HuH-7 (cell line): Measurements from ENCODE around the gene RPS6KB2.
"Not testable (repeated sequence)": the region's sequence is repeated elsewhere in the genome, so short reads cannot be mapped to it uniquely, and the experiment has no call there.

ENCODE experiments used
- DNase-seq: peaks from one replicate; pipeline ENCODE4 v3.0.0; 2011; ENCODE audit warnings: low spot score

The RPS6KB2 gene

GRCh38 chr11:67410984-67411784 is 17.1 kb upstream of the RPS6KB2 start:
- no peak for DNase-seq

DNA sequence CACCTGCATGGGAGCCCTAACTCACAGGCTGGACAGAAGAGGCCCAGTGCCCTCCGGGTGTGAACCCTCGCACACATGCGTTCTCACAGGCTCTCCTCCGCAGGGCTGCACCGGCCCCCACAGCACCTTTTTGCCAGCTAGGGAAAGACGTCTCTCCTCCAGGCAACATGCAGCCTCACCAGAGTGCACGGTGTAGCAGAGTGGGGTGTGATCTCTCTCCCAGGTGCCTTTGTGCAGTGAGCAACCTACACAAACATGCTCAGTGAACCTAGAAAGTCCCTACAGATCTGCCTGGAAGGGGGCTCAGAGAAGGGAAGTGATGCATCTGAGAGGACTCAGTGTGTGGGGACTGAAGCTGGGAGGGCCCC is 16.5 kb upstream of the RPS6KB2 start:
- no peak for DNase-seq

DNA sequence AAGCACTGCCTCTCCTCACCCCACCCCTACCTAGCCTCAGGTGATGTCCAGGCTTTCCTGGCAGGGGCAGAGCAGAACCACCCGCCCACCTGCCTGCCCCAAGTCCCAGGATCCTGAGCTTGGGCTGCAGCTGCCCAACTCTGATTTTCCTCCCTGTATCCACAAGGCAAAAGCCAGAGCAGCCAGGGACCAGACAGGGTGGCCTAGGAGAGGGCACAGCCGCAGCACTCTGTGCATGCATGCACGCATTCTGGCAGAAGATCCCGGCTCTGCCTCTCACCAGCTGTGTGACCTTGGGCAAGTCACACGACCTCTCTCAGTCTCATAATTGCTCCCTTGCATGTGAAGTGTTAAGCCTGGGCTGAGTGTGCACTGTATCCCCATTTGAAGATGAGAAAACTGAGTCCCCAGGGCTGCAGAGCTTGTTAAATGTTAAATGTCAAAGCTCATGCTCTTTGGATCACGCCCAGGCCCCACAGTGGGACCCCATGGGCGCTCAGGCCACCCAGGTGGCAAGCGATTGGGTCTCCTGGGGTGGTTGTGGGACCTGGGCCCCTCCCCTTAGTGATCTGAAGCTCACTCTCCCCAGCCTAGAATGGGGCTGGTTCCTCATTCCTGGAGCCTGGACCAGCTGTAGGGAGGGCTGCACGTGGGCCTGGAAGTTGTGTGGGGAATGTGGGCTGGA is 15.7 kb upstream of the RPS6KB2 start:
- DNase-seq = no peak

- DNase-seq = no peak
These were observed 14.9 kb upstream of the RPS6KB2 start for GRCh38 chr11:67413266-67413849.

GRCh38 chr11:67415501-67416304 is 12.6 kb upstream of the RPS6KB2 start, which contains the start of gene CARNS1:
CARNS1 (plus strand) TSS chr11:67415678; CDS start chr11:67416200, 522 bp downstream.
- no peak for DNase-seq

GRCh38 chr11:67416416-67417335 is 11.6 kb upstream of the RPS6KB2 start:
- DNase-seq = no peak

DNA sequence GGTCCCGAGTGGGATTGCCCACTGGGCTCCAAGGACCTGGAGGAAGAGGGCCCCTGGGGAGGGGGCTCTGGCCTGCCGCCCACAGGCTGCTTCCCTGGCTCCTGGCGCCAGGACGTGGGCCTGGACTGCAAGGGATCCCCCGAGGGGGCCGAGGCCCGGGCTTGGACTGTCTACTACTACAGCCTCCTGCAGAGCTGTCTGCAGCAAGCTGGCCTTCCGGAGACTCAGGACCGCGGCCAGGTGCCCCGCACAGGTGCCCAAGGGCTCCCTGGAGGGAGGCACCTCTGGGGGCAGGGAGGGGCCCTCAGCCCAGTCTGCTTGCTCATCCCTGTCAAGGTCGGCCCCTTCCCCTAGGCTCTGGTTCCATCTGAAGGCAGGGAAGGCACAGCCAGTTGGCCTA is 10.9 kb upstream of the RPS6KB2 start:
- no peak for DNase-seq

DNA sequence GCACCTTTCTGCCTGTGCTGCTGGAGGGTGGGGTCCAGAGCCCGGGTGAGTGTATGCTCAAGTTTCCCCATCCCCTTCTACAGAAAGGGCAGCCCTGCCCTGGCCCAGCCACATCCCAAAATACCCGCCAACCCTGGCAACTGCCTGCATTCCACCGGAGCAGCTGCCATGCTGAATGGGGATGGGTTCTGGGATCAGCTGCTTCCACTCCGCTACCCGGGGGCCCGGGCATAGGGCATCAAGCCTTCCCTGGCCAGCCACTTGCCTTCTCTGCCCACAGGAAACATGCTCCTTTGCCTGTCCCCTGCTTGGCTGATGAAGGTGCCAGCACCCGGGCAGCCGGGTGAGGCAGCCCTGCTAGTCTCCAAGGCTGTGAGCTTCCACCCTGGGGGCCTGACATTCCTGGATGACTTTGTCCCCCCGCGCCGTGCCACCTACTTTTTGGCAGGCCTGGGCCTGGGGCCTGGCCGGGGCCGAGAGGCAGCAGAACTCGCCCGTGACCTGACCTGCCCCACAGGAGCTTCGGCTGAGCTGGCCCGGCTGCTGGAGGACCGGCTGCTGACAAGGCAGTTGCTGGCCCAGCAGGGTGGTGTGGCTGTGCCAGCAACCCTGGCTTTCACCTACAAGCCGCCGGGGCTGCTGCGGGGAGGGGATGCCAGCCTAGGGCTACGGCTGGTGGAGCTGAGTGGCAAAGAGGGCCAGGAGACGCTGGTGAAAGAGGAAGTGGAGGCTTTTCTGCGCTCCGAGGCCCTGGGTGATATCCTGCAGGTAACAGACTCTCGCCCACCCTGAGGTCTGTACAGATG is 9.6 kb upstream of the RPS6KB2 start:
- no peak for DNase-seq

- DNase-seq = no peak
These were observed 8.8 kb upstream of the RPS6KB2 start for GRCh38 chr11:67419325-67420049.

GRCh38 chr11:67420147-67420645 is 8.1 kb upstream of the RPS6KB2 start:
- no peak for DNase-seq

DNA sequence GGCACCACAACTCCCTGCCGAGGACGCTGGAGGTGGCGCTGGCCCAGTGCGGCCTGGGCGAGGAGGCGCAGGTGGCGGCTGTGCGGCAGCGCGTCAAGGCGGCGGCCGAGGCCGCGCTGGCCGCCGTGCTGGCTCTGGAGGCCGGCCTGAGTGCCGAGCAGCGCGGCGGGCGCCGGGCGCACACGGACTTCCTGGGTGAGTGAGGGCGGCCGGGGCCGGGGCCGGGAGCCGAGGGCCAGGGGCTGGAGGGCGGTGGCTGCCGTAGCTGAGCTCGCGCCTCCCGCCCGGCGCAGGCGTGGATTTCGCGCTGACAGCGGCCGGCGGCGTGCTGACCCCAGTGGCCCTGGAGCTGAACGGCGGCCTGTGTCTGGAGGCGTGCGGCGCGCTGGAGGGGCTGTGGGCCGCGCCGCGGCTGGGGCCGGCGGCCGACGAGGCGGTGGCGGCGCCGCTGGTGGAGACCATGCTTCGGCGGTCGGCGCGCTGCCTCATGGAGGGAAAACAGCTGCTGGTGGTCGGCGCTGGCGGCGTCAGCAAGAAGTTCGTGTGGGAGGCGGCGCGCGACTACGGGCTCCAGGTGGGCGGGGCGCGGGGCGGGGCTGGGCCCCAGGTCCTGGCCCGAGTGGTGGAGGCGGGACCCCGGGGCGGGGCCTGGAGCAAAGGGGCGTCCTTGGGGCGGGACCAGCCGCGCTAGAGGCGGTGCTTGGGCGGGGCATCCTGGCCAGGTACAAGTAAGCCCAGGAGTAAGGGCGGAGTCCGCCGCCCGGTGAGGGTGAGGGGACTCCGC is 7.5 kb upstream of the RPS6KB2 start:
- peak; percentile 100 for DNase-seq

DNA sequence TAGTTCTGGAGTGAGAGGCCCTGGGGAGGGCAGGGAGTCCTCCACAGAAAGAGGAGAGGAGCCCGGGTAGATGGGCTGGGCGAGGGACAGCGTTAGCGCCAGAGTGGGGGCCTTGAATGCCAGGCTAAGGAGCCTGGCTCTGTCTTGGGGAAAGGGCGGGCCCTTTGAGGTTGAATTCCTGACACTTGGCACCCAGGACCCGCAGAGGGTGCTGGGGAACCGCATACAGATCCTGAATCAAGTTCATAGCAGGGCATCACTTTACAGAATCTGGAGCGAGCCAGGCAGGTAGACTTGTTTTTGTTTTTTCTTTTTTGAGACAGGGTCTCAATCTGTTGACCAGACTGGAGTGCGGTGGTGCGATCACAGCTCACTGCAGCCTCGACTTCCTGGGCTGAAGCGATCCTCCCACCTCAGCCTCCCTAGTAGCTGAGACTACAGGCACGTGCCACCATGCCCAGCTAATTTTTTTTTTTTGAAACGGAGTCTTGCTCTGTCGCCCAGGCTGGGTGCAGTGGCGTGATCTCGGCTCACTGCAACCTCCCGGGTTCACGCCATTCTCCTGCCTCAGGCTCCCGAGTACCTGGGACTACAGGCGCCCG is 6.8 kb upstream of the RPS6KB2 start:
- DNase-seq = no peak

DNA sequence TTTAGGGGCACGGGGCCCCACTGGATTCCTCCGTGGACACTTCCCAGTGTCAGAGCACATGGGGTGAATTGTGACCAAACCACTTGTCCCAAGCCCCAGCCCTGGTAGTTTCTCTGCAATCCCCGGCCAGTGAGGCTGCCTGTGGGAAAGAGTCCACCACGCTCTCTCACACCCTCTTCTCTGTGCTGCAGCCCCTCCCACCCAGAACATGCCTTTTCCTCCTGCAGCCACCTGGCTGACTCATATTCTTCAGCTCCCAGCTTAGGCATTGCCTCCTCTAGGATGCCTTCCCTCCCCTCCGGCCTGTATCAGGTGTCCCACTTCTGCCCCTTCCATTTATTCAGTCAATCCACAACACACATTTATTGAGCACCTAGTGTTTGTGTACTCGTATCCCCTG is 5.4 kb upstream of the RPS6KB2 start:
- DNase-seq = no peak

- no peak for DNase-seq
These were observed 4.8 kb upstream of the RPS6KB2 start for GRCh38 chr11:67423466-67423865.

DNA sequence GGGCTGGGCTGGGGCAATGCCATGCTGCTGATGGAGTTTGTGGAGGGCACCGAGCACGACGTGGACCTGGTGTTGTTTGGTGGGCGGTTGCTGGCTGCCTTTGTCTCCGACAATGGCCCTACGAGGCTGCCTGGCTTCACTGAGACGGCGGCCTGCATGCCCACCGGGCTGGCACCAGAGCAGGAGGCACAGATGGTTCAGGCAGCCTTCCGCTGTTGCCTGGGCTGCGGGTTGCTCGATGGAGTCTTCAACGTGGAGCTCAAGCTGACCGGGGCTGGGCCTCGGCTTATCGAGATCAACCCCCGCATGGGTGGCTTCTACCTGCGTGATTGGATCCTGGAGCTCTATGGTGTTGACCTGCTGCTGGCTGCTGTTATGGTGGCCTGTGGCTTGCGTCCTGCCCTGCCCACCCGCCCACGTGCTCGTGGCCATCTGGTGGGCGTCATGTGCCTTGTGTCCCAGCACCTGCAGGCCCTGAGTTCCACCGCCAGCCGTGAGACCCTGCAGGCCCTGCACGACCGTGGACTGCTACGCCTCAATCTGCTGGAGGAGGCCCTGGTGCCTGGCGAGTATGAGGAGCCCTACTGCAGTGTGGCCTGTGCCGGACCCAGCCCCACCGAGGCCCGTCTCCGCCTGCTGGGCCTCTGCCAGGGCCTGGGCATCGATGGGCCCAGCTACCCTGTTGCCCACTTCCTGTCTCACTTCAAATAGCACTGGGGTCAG is 4.2 kb upstream of the RPS6KB2 start:
- no peak for DNase-seq

DNA sequence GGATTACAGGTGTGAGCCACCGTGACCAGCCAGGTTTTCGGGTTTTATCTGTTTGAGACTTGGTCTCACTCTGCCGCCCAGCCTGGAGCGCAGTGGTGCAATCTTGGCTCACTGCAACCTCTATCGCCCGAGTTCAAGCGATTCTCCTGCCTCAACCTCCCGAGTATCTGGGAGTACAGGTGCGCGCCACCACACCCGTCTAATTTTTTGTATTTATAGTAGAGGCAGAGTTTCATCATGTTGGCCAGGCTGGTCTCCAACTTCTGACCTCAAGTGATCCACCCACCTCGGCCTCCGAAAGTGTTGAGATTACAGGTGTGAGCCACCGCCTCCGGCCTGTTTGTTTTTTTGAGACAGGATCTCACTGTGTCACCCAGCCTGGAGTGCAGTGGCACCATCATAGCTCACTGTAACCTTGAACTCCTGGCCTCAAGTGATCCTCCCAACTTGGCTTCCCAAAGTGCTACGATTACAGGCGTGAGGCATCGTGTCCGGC is 882 bp upstream of the RPS6KB2 start:
- DNase-seq = not testable (repeated sequence)

DNA sequence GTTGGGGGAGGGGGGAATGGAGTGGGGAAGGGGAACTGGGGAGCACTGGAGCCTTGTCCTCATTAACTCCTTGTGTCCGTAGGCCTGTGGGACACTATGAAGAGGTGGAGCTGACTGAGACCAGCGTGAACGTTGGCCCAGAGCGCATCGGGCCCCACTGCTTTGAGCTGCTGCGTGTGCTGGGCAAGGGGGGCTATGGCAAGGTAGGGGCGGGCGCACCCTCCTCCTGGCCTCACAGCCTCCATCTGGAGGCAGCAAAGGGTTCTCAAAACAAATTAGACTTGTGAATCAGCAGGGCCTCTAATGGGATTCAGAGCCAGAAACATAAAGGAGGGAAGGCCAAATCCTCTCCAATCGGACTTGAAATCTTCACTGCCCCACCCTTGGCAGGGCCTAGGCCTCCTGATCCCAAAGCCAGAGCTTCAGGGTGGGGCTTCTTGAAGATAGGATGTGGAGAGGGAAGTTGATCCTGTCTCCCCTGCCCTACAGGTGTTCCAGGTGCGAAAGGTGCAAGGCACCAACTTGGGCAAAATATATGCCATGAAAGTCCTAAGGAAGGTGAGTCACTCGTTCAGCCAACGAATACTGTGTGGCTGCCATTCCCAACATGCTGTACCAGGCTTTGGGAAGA is 859 bp downstream of the RPS6KB2 start:
- DNase-seq = no peak
